PC-3 (cell line): Measurements from ENCODE around the gene ADAMTSL1. TPM values are rescaled to one million over a fixed set of nuclear protein-coding genes. Genes with fewer than 3 reads are reported as not detected.

Experiments
- ATAC-seq: fragments of 200-7000 bp; cut with Tn5 transposase; 2 replicates; pipeline ENCODE4 v1.9.1; 2020; ENCODE audit warnings: mild to moderate bottlenecking, moderate library complexity
- BruUV-seq: library from RNA; stranded (reverse); fragments of 400-500 nt; replicated peaks from 2 replicates; lab custom pipeline; 2021; lab: Mats Ljungman, UMichigan
- CTCF ChIA-PET: fragments of 300-600 bp; sonication (Branson Sonifier 250); formaldehyde crosslinking; loops from one replicate; lab custom pipeline; 2022; ENCODE audit warnings: antibody characterized with exemption; lab: Charles Lee
- POLR2A ChIA-PET: fragments of 300-600 bp; sonication (Branson Sonifier 250); formaldehyde crosslinking; loops from one replicate; lab custom pipeline; 2022; ENCODE audit warnings: antibody characterized with exemption; ENCODE audit not compliant: unreplicated experiment; lab: Charles Lee
- DNase-seq: peaks from one replicate; pipeline ENCODE4 v3.0.0-alpha.2; 2015
- H2AFZ ChIP-seq: fragments of 300-600 bp; sonication (generic); 2 replicates; pipeline ENCODE4 v1.6.0; 2016; ENCODE audit warnings: antibody characterized with exemption, low read length
- H3F3A ChIP-seq: fragments of 300-600 bp; sonication (generic); one replicate; pipeline ENCODE4 v1.6.0; 2017; ENCODE audit warnings: antibody characterized with exemption, low read length, control low read depth, mild to moderate bottlenecking; ENCODE audit not compliant: unreplicated experiment
- H3K27ac ChIP-seq: fragments of 300-600 bp; sonication (generic); 2 replicates; pipeline ENCODE4 v1.5.1; 2016; ENCODE audit warnings: mild to moderate bottlenecking, low read length
- H3K27me3 ChIP-seq: fragments of 300-600 bp; sonication (generic); 2 replicates; pipeline ENCODE4 v1.6.1; 2016; ENCODE audit warnings: low read length, mixed read lengths
- H3K36me3 ChIP-seq: fragments of 300-600 bp; sonication (generic); 2 replicates; pipeline ENCODE4 v1.6.1; 2016; ENCODE audit warnings: low read depth, mixed run types, low read length, mixed read lengths
- H3K4me1 ChIP-seq: fragments of 300-600 bp; sonication (generic); 2 replicates; pipeline ENCODE4 v1.5.1; 2016; ENCODE audit warnings: low read length; ENCODE audit not compliant: insufficient read depth
- H3K4me2 ChIP-seq: fragments of 300-600 bp; sonication (generic); 2 replicates; pipeline ENCODE4 v1.6.0; 2016; ENCODE audit warnings: low read length
- H3K4me3 ChIP-seq: fragments of 300-600 bp; sonication (generic); 2 replicates; pipeline ENCODE4 v1.5.1; 2016; ENCODE audit warnings: mild to moderate bottlenecking, low read length, mixed read lengths
- H3K79me2 ChIP-seq: fragments of 300-600 bp; sonication (generic); 2 replicates; pipeline ENCODE4 v1.6.1; 2017; ENCODE audit warnings: low read length, mixed read lengths
- H3K9ac ChIP-seq: fragments of 300-600 bp; sonication (generic); 2 replicates; pipeline ENCODE4 v1.6.0; 2016; ENCODE audit warnings: mild to moderate bottlenecking, low read length
- H3K9me2 ChIP-seq: fragments of 300-600 bp; sonication (generic); replicated peaks from 2 replicates; pipeline ENCODE4 v1.6.1; 2016; ENCODE audit warnings: mixed run types, low read length, mixed read lengths
- H3K9me3 ChIP-seq: fragments of 300-600 bp; sonication (generic); 2 replicates; pipeline ENCODE4 v1.6.1; 2016; ENCODE audit warnings: low read length, mixed read lengths
- H4K20me1 ChIP-seq: fragments of 300-600 bp; sonication (generic); 2 replicates; pipeline ENCODE4 v1.6.1; 2016; ENCODE audit warnings: low read length, mixed read lengths
- CTCF ChIP-seq: fragments of 300-600 bp; sonication (generic); conservative IDR thresholded peaks from 2 replicates; pipeline ENCODE4 v1.5.1; 2017; ENCODE audit warnings: antibody characterized with exemption, low read depth, mild to moderate bottlenecking, low read length
- EZH2 ChIP-seq: fragments of 300-600 bp; sonication (generic); IDR thresholded peaks from one replicate; pipeline ENCODE4 v1.6.1; 2017; ENCODE audit warnings: antibody characterized with exemption, mild to moderate bottlenecking, low read length; ENCODE audit not compliant: unreplicated experiment
- EZH2phosphoT487 ChIP-seq: fragments of 300-600 bp; sonication (generic); IDR thresholded peaks from 2 replicates; pipeline ENCODE4 v1.6.1; 2018; ENCODE audit warnings: mild to moderate bottlenecking, antibody characterized with exemption, low read length, borderline replicate concordance
- intact Hi-C: fragments of 100-400 bp; cut with micrococcal nuclease; formaldehyde crosslinking; loops from 2 replicates; pipeline ENCODE4 v1.9.0; 2023
- total RNA-seq: library from RNA; depleted of rRNA; stranded (reverse); fragments of >200 nt; gene quantifications from 2 replicates; pipeline ENCODE4 v1.2.3, GENCODE V29; 2014

ADAMTSL1 gene
- total RNA-seq, 1 experiment from 2014 or later: 0.26 TPM

- intact Hi-C loops: no loop called here
- no peak for ATAC-seq
- DNase-seq: no peak
- H3F3A ChIP-seq: no peaks in the 10 kb centered on the region
- no TSS peak for BruUV-seq
- H3K4me3 ChIP-seq: no peak overlapping the region
- H3K27ac ChIP-seq: no peak overlapping the region
- POLR2A ChIA-PET: no interaction called here
- no peak overlapping the region for H2AFZ ChIP-seq
- H4K20me1 ChIP-seq: no peaks in the 10 kb centered on the region
- no peaks in the 10 kb centered on the region; the same call in 1 of the 2 replicates for H3K36me3 ChIP-seq
- H3K9me3 ChIP-seq: no peaks in the 10 kb centered on the region
- TF ChIP-seq EZH2: no peak
- no peaks in the 10 kb centered on the region for H3K27me3 ChIP-seq
- H3K9ac ChIP-seq: no peak overlapping the region
- H3K79me2 ChIP-seq: no peaks in the 10 kb centered on the region
- H3K4me2 ChIP-seq: no peak overlapping the region
- CTCF ChIA-PET: no interaction called here
- peaks cover 5% of the 10 kb centered on the region; the same call in 1 of the 2 replicates for H3K4me1 ChIP-seq
- H3K9me2 ChIP-seq: no peaks in the 10 kb centered on the region
Observed at GRCh38 chr9:18601956-18602355, 128.0 kb downstream of the ADAMTSL1 start.

GRCh38 chr9:18604767-18605730, 131.1 kb downstream of the ADAMTSL1 start:
- H3K4me3 ChIP-seq: no peak overlapping the region
- H3K27ac ChIP-seq: no peak overlapping the region
- no TSS peak for BruUV-seq
- H3K4me2 ChIP-seq: no peak overlapping the region
- no peak overlapping the region for H2AFZ ChIP-seq
- H4K20me1 ChIP-seq: no peaks in the 10 kb centered on the region
- intact Hi-C loops: no loop called here
- no peaks in the 10 kb centered on the region for H3K9me3 ChIP-seq
- no peaks in the 10 kb centered on the region for H3K27me3 ChIP-seq
- H3K9ac ChIP-seq: no peak overlapping the region
- POLR2A ChIA-PET: no interaction called here
- CTCF ChIA-PET: interaction anchor here (0.9 kb wide), 1 partner anchor 350 kb away, joined by 3 read pairs; no protein-coding TSS in a partner anchor
- DNase-seq (no peak), ATAC-seq (no peak)
- no peaks in the 10 kb centered on the region for H3F3A ChIP-seq
- TF ChIP-seq CTCF (no peak), EZH2phosphoT487 (no peak), EZH2 (no peak)
- H3K9me2 ChIP-seq: no peaks in the 10 kb centered on the region
- H3K4me1 ChIP-seq: no peaks in the 10 kb centered on the region
- H3K79me2 ChIP-seq: no peaks in the 10 kb centered on the region
- no peaks in the 10 kb centered on the region; the same call in 1 of the 2 replicates for H3K36me3 ChIP-seq

- H3K79me2 ChIP-seq: no peaks in the 10 kb centered on the region
- H3K9ac ChIP-seq: no peak overlapping the region
- H3K4me2 ChIP-seq: no peak overlapping the region
- DNase-seq: no peak
- no peaks in the 10 kb centered on the region for H3K27me3 ChIP-seq
- no peak for ATAC-seq
- CTCF ChIA-PET: no interaction called here
- no peaks in the 10 kb centered on the region; the same call in 1 of the 2 replicates for H3K36me3 ChIP-seq
- no peaks in the 10 kb centered on the region for H3K9me3 ChIP-seq
- no peaks in the 10 kb centered on the region for H4K20me1 ChIP-seq
- TF ChIP-seq EZH2 (no peak), CTCF (no peak), EZH2phosphoT487 (no peak)
- no TSS peak for BruUV-seq
- H3K4me1 ChIP-seq: no peaks in the 10 kb centered on the region
- H2AFZ ChIP-seq: no peak overlapping the region
- H3K27ac ChIP-seq: no peak overlapping the region
- H3K9me2 ChIP-seq: no peaks in the 10 kb centered on the region
- H3K4me3 ChIP-seq: no peak overlapping the region
- intact Hi-C loops: no loop called here
- H3F3A ChIP-seq: no peaks in the 10 kb centered on the region
- POLR2A ChIA-PET: no interaction called here
Observed at GRCh38 chr9:18605766-18606180, 131.8 kb downstream of the ADAMTSL1 start.
